GM18870 (cell line): ENCODE measurements around the gene RD3L.

Source experiments
- ATAC-seq: cut with Tn5 transposase; IDR thresholded peaks from one replicate; pipeline ENCODE4 v1.9.1; 2021; ENCODE audit warnings: moderate library complexity; ENCODE audit not compliant: unreplicated experiment

RD3L gene

GRCh38 chr14:103897075-103897947 lies 45.0 kb downstream of the RD3L start:
- ATAC-seq: no peak

GRCh38 chr14:103896578-103896977 lies 45.8 kb downstream of the RD3L start:
- ATAC-seq: no peak

GRCh38 chr14:103894723-103895059 lies 47.6 kb downstream of the RD3L start:
- ATAC-seq: no peak

- no peak for ATAC-seq
These were observed 48.2 kb downstream of the RD3L start for GRCh38 chr14:103894034-103894722.

- no peak for ATAC-seq
These were observed 50.1 kb downstream of the RD3L start for GRCh38 chr14:103892247-103892646.

GRCh38 chr14:103891667-103892215 lies 50.6 kb downstream of the RD3L start:
- no peak for ATAC-seq

- no peak for ATAC-seq
These were observed 51.3 kb downstream of the RD3L start for GRCh38 chr14:103890821-103891666.
